GM18508 (cell line): ENCODE measurements around the gene F9.
"Not testable (repeated sequence)": the region's sequence is repeated elsewhere in the genome, so short reads cannot be mapped to it uniquely, and the experiment has no call there.

ENCODE experiments used
- ATAC-seq: cut with Tn5 transposase; IDR thresholded peaks from one replicate; pipeline ENCODE4 v1.9.1; 2021; ENCODE audit warnings: moderate number of reproducible peaks; ENCODE audit not compliant: insufficient read depth, unreplicated experiment

F9 gene

GRCh38 chrX:139530550-139530949 is at the start of gene F9:
Gene F9 (plus strand): TSS chrX:139530739. CDS start chrX:139530765, 26 bp downstream.
- no peak for ATAC-seq

DNA sequence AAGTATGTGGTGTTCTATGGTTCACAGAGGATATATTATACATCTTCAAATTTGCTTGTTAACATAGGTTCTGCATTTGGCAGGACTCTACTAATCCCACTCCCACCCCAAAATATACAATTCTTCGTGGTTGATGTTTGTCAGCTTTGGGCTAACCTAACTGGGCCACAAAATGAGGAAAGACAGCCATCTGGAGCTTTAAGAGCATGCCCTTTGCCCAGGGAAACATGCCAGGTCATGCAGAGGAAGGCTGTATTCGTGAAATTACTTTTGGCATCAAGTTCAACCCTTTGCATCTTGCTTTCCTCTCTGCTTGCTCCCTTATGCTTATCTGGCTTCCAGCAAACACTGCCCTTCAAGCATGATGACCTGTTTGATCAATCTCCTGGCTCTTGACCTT is 46.8 kb upstream of the F9 start:
- ATAC-seq, result no peak

- no peak for ATAC-seq
Observed at GRCh38 chrX:139484591-139484990, 45.9 kb upstream of the F9 start.

GRCh38 chrX:139495324-139495723 is 35.2 kb upstream of the F9 start:
- ATAC-seq, result no peak

GRCh38 chrX:139506333-139506732 is 24.2 kb upstream of the F9 start:
- no peak for ATAC-seq

DNA sequence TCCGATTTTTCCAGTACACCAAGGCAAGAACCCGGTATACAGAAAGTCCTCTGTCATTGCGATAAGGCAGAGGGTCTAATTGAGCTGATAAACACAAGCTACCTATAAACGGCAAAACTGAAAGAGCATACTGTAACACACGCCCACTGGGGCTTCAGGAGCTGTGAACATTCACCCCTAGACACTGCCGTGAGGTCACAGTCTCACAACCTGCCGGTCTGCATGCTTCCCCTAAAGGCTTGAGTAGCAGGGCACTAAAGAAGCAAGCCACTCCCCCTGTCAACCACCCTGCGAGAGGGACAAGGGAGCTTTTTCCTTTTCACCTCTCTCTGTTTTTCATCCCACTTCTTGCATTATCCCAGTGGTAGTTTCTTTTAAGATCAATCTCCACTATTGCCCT is 22.4 kb upstream of the F9 start:
- ATAC-seq, result no peak

DNA sequence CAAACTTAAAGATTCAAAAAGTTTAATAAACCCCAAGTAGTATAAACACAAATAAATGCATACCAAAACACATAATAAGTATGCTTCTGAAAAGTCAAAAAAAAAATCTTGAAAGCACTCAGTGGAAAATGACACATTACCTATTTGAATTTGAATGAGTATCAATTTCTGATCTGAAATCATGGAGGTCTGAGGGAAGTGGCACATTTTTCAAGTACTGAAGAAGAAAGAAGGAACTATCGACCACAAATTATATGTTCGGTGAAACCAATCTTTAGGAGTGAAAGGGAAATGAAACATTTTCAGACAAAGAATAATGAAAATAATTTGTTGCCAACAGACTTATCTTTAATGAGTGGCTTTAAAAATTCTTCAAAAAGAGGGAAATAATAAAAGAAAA is 12.1 kb upstream of the F9 start:
- ATAC-seq, result no peak

DNA sequence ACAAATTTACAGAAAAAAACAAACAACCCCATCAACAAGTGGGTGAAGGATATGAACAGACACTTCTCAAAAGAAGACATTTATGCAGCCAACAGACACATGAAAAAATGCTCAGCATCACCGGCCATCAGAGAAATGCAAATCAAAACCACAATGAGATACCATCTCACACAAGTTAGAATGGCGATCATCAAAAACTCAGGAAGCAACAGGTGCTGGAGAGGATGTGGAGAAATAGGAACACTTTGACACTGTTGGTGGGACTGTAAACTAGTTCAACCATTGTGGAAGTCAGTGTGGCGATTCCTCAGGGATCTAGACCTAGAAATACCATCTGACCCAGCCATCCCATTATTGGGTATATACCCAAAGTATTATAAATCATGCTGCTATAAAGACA is 1.7 kb upstream of the F9 start:
- not testable (repeated sequence) for ATAC-seq

DNA sequence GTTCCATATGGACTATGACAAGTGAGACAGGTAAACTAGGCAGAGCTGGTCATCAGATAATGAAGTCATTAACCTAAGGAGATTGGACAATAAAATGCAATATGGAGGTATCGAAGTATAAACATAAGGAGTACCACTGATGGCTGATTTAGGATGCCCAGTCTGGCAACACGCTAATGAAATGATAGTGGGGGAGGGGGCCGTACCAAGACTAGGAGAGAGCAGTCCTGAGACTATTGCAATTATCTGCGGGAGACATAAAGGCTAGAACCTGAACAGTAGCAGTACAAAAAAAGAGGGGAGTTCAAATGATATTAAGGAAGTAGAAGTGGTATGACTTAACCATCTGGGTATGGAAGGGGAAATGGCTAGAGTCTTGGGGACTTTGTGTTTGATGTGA is 2.3 kb downstream of the F9 start:
- no peak for ATAC-seq

DNA sequence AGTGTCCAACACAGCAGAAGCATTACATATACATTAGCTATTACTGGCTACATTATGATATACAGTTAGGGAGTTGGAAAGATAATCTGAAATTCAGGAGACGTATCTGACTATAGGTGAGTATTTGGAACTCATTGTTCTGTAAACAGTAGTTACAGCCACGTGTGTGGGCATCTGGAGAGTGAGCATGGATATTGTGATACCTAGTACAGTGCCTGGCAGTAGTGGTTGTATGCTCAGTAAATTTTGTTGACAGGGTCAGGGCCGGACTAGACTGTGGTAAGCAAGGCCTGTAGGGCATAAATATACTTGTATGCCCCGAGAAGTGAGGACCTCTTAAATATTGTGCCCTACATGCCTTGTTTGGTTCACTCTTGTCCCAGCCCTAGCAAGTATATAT is 2.9 kb downstream of the F9 start:
- ATAC-seq, result no peak

DNA sequence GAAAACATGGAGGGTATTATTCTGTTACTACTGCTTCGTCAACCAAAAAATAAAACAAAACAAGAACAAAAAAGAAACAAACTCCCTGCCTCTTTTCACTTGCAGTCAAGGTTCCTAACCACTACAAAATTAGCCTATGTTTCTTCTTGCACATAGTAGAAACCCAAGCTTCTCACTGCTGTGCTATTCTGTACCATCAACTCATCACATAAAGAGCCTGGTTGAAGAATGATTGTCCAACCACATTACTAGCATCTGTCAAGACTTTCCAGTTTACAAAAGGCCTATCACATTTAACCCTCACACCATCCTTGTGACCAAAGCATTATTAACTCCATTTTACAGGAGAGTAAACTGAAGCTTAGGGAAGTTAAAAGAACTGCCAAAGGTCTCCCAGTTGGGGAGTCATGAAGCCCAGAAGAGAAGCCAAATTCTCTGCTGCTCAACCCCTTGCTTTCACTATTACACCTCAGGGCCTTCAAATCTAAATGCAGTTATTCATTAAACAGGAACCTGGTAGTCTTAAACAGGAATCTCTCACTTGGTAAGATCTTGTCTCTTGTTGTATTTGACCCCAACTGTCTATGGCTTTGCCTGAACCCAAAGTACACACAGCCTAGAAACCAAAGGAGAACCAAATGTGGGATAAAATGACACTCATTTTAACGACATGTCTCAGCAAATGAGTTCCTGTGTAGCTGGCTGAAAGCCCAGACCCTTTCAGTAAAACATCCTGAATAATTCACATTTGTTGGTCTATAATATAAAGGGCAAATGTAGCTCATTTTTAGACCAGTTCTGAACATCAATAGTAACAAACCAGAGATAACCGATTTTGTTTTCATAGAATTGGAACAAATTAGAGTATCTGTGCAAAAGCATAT is 8.6 kb downstream of the F9 start:
- ATAC-seq, result peak; percentile 90

- no peak for ATAC-seq
Observed at GRCh38 chrX:139542652-139543051, 12.1 kb downstream of the F9 start.

DNA sequence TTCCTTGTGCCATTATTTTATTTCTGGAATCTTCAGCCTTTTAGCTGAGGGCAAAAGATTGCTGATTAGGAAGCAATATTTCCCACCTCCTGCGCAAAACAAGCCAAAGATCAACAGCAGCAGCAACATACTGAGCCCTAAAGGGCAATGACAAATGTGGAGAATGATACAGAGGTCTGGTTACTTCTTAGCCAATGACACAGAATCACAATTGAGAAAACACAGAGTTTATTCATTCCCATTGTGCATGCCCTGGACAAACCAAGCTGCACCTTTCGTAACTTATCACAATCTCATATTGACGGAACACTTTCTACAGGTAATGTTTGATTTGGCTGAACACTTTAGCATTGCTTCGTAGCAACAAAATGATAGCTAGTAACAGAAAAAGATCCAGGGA is 13.4 kb downstream of the F9 start:
- ATAC-seq, result no peak

GRCh38 chrX:139544591-139544990 is 14.1 kb downstream of the F9 start:
- no peak for ATAC-seq

DNA sequence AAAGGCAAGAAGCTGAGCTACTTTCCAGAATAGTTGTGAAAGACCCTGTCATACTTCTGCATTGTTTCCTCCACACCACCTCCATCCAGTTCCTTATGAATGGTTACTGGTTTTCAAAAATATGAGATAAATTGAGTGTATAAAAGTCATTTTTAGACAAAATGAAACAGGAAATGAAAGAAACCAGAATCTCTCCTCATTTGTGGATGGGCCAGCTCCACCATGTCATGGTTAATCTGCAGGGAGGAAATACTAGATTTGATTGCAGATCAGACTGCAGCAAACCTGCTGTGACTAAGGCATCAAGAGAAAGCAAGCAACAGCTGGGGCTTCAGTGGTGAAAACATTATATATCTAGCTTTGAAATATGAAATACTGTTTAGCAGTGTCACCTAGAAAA is 23.8 kb downstream of the F9 start:
- ATAC-seq, result no peak

DNA sequence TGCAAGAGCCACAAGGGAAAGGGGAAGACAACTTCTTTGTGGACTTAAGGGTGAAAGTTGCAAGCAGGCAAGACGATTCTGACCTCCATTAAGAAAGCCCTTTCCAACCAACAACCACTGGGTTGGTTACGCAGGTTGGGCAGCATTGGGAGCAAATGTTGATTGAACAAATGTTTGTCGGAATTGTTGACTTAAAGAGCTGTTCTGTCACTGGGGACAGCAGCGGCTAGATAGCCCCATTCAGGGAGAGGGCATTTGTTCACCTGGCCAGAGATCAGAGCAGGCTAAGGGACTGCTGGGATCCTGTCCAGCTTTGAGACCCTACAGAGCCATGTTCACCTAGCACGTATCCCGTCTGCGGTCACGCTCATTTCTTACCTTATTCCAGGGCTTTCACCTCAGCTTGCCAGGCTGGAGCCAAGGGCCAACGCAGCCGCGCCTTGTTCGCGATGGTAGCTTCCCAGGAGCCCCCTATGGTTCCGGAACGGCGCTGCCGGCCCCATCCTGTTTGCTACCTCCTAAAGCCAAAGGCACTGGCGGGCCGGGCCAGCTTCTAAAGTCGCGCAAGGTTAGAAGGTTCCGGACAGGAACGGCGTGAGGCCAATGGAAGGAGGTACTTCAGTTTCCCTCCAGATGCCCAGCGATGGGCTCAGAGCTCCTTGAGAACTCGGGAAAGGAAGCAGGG is 24.6 kb downstream of the F9 start:
- ATAC-seq, result no peak

DNA sequence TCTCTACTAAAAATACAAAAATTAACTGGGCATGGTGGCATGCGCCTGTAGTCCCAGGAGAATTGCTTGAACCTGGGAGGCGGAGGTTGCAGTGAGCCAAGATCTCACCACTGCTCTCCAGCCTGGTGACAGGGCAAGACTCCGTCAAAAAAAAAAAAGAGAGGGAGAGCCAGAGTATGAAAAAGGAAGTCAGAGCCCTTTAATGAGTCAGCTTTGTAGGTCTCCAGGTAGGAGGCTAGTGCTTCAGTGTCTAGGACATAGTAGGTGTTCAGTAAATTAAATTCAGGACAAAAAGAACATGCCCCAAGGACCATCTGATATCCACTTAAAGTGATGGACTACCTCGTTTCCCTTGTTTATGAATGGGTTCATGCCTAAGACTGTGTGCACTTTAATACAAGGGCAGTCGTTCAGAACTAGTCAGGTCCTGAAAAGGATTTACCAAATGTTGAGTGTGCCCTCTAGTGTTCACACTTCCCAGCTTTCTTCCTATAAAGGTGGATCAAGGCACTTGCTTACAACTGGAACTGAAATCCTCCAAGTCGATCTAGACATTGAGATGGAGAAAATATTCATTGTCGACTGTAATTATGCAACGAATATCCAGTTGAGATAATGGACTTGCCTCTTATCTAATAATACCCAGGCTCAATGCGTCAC is 29.0 kb downstream of the F9 start:
- no peak for ATAC-seq

DNA sequence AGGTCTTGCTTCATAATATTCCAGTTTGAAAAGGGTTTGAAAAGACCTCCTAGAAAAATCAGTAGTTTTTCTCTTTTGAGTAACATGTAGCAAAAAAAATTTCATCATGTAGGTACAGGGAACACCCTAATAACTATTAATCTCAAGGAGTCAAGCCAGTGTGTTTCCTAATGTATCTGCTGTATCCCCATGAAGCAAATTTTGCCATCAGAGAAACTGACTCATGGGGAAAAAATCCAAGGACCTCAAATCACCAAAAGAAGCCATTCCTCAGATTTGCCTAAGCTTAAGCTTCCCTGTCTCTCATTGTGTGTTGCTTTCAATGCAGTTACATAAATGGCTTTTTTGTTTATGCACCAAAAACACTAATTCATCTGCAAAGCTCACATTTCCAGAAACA is 29.7 kb downstream of the F9 start:
- no peak for ATAC-seq

GRCh38 chrX:139563251-139563650 is 32.7 kb downstream of the F9 start:
- no peak for ATAC-seq

- no peak for ATAC-seq
Observed at GRCh38 chrX:139566981-139567380, 36.4 kb downstream of the F9 start.

DNA sequence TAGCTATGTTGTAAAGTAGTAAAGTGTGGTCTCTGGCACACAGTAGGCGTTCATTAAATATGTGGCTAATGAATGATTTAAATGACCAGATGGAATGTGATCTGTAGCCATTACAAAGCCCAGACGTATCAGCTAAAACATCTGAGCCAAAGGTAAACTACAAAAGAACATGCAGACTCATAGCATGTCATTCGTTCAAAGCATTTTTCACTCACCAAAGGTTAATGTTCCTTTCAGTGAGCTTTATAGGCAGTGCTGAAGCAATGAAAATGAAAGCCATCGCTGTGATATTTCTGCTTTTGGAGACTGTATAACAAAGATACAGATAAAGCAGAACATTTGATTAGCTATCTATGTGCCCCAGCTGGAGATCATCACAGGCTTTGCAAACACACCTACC is 50.5 kb downstream of the F9 start:
- ATAC-seq, result no peak
